GM18526 (cell line): Measurements from ENCODE around the gene ZBED6.

Source experiments
- POLR2A ChIP-seq: IDR thresholded peaks from 3 replicates; pipeline ENCODE4 v1.6.1; 2011; ENCODE audit not compliant: insufficient read length; ENCODE audit errors: extremely low read depth

The ZBED6 gene

DNA sequence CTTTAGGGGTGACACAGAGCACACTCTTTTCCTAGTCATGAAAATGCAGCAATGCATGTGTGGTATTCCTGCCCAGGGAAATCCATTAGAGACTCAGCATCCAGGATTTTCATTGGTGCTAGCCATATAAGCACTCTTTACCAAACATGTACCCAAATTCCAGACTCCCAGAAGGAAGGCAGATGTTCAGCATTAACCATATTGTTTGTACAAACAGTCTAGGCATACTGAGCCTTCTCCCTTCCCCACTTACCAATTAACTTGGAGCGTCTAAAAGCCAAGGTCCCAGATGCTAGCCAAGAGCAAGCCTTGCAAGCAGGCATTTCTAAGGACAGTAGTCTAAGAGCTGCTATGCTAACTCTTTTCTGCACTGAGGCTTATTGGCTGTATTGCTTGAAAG is 27.9 kb downstream of the ZBED6 start:
- no peak for TF ChIP-seq POLR2A

DNA sequence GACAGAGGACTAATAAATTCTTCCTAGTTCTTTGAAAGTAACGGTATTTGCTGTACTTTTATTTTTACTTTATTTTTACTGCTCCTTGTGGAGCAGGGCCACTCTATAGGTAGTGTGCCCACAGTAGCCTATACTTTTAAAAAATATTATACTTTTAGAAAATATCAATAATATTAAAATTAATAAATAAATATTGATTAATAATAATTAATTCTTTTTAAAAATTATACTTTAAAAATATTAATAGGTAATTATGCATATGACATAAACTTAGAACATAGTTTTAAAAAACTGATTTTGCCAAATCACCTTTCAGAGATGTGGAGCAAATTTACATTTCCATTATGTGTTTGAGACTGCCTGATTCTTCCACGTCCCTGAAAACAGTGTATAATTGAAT is 30.8 kb downstream of the ZBED6 start:
- no peak for TF ChIP-seq POLR2A

DNA sequence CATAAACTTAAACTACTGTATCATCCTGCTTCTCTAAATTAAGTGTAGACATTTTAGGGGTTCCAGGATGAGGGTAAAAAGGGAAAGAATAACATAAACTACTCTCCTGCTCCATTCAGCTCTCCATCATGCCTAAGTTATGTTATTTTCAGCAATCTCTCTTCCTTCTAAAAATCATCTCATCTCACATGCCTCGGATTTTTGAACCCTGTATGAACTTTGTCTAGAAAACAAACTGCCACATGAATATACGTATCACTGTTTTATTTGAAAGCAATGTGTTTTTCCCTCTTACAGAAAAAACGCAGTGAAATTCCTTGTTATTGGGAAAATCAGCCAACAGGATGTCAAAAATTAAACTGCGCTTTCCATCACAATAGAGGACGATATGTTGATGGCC is 32.6 kb downstream of the ZBED6 start:
- TF ChIP-seq POLR2A: no peak

DNA sequence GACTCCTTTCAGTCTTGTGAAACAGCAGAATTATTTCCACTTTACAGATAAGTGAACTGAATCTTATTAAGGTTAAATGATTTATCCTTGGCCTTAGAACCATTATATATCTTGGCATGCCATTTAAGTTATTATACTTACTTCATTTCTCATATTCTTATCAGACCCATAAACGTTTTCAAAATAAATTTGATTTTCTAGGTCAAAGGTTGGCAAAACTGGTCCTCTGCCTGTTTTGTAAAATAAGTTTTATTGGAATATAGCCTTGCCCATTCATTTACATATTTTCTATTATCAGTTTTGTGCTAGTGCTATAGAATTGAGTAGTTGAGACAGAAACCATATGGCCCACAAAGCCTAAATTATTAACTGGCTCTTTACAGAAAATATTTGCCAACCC is 33.1 kb downstream of the ZBED6 start:
- TF ChIP-seq POLR2A: no peak

DNA sequence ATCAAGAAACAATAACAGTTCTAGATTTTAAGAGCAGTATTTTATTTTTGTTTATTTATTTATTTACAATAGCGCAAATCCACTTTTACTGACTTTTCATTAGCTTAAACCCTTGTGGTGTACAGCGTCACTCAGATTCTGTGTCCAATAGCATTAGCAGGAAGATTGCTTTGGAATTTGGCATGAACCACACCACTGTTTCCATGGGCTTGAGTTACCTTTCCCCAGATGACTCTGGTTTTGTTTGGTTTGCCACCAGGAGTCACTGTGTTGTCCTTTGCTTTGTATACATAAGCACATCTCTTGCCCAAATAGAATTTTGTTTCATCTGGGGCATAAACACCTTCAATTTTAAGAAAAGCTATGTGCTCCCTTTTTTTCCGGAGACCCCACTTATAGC is 40.1 kb downstream of the ZBED6 start:
- TF ChIP-seq POLR2A: no peak

DNA sequence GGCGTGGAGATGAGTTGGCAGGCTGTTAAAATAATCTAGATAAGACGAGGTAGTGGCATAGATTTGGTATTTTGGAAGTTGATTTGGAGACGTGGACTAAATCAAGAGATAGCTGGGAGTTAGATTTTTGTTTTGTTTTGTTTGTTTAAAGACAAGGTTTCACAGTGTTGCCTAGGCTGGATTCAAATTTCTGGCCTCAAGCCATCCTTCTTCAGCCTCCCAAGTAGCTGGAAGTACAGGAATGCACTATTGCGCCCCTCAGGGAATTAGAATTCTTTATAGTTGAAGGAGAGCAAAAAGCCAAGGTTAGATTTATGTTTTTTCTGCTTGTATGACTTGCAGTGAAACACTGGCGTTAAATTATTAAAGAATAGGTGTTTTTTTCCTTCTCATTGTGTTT is 43.7 kb downstream of the ZBED6 start:
- TF ChIP-seq POLR2A: no peak

DNA sequence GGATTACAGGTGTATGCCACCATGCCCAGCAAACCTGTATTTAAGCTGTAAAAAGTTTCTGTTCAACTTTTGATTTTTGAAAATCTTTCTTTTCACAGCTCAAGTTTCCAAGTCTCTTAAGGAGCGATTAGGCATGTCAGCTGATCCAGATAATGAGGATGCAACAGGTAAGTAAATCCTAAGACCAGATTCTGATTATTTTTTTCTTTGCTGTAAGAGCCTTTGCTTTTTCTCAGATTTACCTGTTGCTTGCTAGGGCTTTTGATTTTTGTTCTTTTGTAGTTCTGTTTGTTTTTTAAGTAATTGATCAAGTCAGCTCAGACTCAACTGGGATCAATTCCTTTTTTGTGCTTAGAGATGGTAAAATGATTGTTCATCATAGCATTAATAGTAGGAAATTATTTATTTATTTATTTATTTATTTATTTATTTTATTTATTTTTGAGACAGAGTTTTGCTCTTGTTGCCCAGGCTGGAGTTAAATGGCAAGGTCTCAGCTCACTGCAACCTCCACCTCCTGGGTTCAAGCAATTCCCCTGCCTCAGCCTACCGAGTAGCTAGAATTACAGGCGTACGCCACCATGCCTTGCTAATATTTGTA is 44.9 kb downstream of the ZBED6 start:
- no peak for TF ChIP-seq POLR2A

DNA sequence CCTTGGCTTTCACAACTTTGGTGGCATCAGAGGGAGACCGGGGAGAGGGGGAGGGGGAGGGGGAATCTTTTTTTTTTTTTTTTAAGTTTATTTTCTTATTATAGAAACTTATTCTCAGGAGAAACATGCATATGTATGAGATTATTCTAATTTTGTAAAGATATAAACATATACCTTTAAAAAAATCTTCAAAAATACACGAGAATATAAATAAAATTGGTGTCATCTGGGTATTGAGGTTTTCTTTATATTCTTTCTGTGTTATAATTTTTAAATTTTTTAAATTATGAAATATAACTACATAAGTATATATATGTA is 47.1 kb downstream of the ZBED6 start:
- TF ChIP-seq POLR2A: no peak

DNA sequence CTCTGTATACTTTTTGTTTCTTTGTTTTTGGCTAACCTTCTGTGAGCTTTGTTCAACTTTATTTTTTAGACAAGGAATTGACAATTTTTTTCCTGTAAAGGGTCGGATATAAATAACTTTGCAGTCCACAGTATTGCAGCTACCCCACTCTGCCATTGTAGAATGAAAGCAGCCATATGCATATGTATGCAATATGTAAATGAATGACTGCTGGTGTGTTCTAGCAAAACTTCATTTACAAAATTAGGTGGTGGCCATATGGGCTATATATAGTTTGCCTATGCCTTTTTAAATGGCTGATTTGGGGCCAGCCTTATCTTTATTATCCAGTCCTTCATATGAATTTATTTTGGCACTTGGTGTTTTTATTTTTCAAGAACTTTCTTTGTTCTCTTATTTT is 48.0 kb downstream of the ZBED6 start:
- no peak for TF ChIP-seq POLR2A
